ENCODE measurements around the gene DQX1.

DQX1 gene

GRCh38 chr2:74554820-74555531 lies 28.9 kb upstream of the DQX1 start:
- DNase-seq, result no peak

GRCh38 chr2:74553892-74554819 lies 28.1 kb upstream of the DQX1 start, which contains the start of the genes DOK1 and LOXL3:
Gene DOK1, plus strand, starts transcription at chr2:74554720. Its CDS starts 35 bp downstream, at chr2:74554755.
Gene LOXL3, minus strand, starts transcription at chr2:74553942. Its CDS starts 1,308 bp downstream, at chr2:74552634.
- no peak for DNase-seq

- no peak for DNase-seq
These were observed 27.1 kb upstream of the DQX1 start for GRCh38 chr2:74552914-74553811.

DNA sequence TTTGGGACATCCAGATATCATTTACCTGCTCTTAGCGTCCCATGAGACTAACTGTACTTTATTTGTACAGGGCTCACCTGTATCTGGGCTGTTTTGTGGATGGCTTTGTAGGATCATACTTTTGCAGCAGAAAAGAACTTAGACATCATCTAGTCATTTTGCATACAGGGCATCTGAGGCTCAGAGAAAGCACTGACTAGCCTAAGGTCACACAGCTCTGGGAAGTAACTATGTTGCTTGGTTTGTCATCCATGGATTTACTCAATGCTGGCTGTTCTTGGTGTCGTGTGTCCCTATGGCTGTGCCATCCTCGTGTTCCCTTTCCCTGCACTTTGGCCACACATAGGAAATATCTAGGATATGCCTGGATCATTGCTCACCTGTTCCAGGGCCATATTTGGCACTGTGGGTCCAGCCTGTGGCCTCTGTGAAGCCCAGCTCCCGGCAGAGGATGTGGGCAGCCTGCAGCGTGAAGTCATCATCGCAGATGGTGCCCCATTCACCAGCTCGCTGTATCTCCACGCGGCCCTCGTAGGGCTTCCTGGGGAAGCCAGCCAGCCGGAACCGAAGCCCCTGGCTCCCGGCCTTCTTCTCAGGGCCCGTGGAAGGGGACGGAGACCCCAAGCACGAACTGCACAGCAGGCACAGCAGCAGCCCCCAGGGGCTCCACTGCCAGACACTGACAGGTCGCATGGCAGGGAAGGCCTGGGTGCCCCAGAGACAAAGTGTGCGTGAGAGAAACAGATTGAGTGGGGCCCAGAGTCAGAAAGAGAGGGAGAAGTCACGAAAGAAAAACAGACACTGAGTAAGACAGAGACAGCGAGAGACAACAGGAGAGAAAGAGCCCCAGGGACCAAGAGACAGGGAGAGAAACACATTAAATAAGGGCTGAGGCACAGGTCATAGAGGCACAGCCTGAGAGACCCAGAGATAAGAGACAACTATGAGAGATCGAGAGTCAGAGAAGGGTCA lies 26.2 kb upstream of the DQX1 start:
- DNase-seq, result no peak

GRCh38 chr2:74551530-74551929 lies 25.5 kb upstream of the DQX1 start:
- DNase-seq, result no peak

DNA sequence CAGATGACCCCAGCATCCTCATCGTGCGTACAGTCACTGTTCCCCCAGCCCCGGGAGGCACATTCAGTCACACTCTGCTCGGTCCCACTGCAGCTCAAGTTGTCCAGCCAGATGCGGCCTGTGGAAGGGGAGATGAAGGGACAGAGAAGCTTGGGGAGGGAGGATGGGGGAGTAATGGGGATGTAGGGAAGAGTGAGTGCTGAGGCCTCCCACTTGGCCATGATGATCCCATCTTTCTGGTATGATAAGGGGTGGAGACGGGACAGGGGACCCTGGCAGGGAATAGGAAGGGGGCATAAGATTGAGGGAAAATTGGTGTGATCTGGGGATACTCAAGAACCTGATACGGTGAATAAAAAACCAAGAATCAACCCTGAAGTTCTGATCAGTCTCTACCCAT lies 24.2 kb upstream of the DQX1 start:
- no peak for DNase-seq

- no peak for DNase-seq
These were observed 23.1 kb upstream of the DQX1 start for GRCh38 chr2:74548900-74549826.

GRCh38 chr2:74548285-74548899 lies 22.4 kb upstream of the DQX1 start:
- no peak for DNase-seq

GRCh38 chr2:74546004-74546403 lies 20.0 kb upstream of the DQX1 start:
- no peak for DNase-seq

GRCh38 chr2:74544634-74545033 lies 18.6 kb upstream of the DQX1 start:
- DNase-seq, result no peak

DNA sequence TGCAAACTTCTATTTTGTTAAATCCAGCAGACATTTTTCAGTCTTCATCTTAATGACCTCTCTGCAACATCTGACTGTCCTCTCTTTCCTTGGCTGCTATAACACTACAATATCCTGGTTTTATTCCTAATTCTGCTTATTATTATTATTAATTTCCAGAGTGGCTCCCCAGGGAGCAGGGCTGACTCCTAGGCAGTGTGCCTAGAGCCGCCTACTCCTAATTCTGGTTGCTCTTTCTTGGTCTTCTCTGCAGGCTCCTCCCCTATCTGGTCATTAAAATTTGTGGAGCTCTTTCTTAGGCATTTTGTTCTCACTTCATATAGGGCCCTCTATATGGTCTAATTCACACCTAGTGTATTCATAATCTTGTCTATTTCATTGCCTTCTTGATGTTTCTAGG lies 16.9 kb upstream of the DQX1 start:
- DNase-seq, result no peak

- no peak for DNase-seq
These were observed 14.3 kb upstream of the DQX1 start for GRCh38 chr2:74540291-74540690.

DNA sequence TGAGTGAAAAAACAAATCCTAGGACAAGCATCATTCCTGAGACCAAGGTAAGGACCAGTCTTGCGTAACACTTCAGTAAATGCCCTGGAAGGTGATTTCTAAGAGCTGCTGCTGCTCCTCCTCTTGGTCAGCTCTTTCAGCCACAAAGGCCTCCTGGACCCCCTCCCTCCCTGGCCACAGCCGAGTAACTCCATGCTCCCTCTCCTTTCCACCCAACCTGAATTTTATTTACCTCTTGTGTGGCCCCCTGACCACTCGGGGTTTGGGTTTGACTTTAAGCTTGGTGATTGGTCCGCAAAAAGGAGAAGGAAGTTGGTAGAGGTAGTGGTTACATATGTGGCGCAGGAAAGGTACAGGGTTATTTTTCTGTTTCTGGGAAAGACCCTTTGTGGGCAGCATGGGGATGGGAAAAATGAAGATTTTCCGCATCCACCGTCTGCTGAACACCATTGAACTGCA lies 12.9 kb upstream of the DQX1 start:
- no peak for DNase-seq

DNA sequence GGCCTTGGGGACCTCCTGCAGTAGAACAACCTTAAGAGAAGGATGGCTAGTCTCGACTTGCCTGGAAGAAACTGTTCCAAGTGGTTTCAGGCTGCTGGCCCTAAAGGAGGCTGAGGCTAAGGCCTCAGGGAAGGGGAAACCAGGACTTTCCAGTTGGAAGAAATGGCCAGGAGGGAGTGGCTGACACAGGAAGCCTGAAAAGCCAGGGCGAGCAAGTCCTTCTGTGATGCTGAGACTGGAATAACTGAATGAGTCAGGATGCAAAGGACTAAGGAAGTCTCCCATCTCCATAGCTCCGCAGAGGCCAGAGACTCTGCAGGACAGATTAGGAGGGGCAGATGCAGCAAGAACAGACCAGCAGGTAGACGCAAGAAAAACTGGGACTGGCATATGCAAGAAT lies 11.1 kb upstream of the DQX1 start:
- DNase-seq, result no peak

GRCh38 chr2:74536166-74536950 lies 10.3 kb upstream of the DQX1 start:
- no peak for DNase-seq

- no peak for DNase-seq
These were observed 9.5 kb upstream of the DQX1 start for GRCh38 chr2:74535440-74535965.

DNA sequence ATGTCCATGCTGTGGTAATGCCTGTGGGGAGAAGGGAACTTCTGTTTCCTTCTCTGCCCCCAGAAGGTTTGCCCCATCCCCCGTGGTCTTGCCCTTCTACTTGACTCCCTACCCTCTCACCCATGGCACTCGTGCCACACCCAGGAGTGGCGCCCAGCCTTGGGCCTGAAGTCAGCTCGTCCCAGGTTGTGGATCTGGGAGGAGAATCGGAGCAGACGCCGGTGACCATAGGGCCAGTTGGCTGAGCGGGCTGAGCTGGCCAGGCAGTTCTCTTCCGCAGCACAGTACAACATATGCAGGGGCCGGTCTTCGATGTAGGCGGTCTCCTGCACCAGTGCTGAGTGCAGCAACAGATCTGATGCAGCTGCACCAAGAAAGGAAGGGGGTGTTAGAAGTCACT lies 8.4 kb upstream of the DQX1 start:
- DNase-seq, result no peak

DNA sequence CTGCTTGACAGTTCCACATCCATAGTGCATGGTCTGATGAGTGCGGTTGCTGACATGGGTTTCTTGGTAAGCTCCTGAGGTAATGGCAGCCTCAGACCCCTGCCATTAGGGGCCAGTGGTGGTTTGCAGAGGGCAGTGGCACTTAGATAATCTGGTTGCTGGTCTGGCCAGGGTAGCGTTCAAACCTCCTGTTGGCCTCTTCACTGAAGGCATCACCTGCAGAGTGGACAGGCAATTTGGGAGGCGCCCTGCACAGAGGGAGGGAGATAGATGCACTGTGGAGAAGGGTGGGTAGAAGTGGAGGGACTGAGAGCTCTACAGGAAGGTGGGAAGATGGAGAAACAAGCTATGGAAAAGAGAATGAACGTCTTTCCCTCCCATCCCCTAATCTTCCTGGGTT lies 7.4 kb upstream of the DQX1 start:
- no peak for DNase-seq

DNA sequence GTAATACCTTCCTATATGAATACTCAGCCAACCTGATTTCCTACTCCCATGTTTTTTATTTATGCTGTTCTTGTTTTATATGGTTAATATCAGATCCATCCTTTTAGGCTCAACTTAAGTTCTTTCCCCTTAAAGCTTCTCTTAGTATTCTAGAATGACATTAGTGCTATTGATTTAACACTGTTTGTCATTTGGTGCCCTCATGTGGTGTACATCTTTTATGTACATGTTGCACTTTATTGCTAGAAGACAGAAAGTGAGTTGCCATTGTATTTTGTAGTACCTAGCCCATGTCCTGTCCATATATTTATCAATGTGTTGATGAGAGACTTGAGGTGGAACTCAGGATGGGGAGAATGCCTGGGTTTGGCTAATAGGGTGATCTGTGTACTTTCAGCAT lies 6.2 kb upstream of the DQX1 start:
- DNase-seq, result no peak
